Measurements from ENCODE around the gene MARF1. TPM values are rescaled to one million over a fixed set of nuclear protein-coding genes. Genes with fewer than 3 reads are reported as not detected.
"Not testable (repeated sequence)": the region's sequence is repeated elsewhere in the genome, so short reads cannot be mapped to it uniquely, and the experiment has no call there.

Gene MARF1
- total RNA-seq, 2 experiments from 2014 or later: 53.6 to 55.5 TPM

GRCh38 chr16:15556130-15556529 is 86.8 kb downstream of the MARF1 start:
- ChIA-PET CTCF (interaction anchor here (0.6 kb wide), 1 partner anchor 201 kb away, joined by 3 read pairs; no protein-coding TSS in a partner anchor), POLR2A (no interaction called here)

GRCh38 chr16:15553313-15554088 is 89.5 kb downstream of the MARF1 start:
- CTCF ChIA-PET: no interaction called here

GRCh38 chr16:15552507-15552906 is 90.4 kb downstream of the MARF1 start:
- POLR2A ChIA-PET: no interaction called here
- CTCF ChIA-PET: interaction anchor here (0.6 kb wide), 1 partner anchor 94 kb away, joined by 3 read pairs; no protein-coding TSS in a partner anchor

More at GRCh38 chr16:15553313-15554088, 89.5 kb downstream of the MARF1 start:
- POLR2A ChIA-PET: no interaction called here

DNA sequence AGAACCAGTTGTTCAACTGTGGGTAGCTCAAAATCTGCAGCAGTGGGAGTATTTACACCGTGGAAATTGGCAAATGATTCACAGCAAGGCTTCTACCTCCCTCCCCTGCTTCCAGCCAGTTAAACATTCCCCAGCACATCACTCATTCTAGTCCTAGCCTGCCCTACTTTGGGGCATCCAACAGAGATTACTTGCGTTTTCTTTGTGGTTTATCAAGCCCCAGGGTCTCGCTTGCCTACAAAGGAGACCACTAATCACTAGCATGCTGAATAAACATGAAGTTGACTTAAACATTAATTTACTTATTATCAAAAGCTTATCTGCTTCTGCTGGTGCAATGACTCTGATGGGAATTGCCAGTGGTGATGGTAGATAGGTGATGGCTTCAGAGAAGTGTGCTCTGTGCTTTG is 94.5 kb downstream of the MARF1 start:
- ChIA-PET POLR2A (no interaction called here), CTCF (no interaction called here)

GRCh38 chr16:15547768-15548096 is 95.2 kb downstream of the MARF1 start:
- ChIA-PET POLR2A (no interaction called here), CTCF (no interaction called here)

GRCh38 chr16:15547072-15547767 is 95.7 kb downstream of the MARF1 start:
- CTCF ChIA-PET, POLR2A ChIA-PET: not testable (repeated sequence)

- POLR2A ChIA-PET: no interaction called here
- CTCF ChIA-PET: no interaction called here
Observed at GRCh38 chr16:15545544-15545943, 97.4 kb downstream of the MARF1 start.

GRCh38 chr16:15544405-15544804 is 98.5 kb downstream of the MARF1 start:
- ChIA-PET POLR2A (no interaction called here), CTCF (no interaction called here)

Other genes with a start within 250 kb of the MARF1 start
- gene MPV17L, start 247.4 kb downstream of the MARF1 start, total RNA-seq: under 1 TPM; 0.15 to 0.21 TPM
- gene BMERB1, start 208.6 kb downstream of the MARF1 start, total RNA-seq: 10 to 100 TPM; 21.6 to 23.2 TPM
- gene NDE1, start 7.1 kb upstream of the MARF1 start, total RNA-seq: 100 to 1,000 TPM; 110 to 115 TPM
- not detected for gene MYH11, start 213.9 kb upstream of the MARF1 start, total RNA-seq
- 10 to 100 TPM; 38.8 to 40.1 TPM for gene CEP20, start 245.4 kb upstream of the MARF1 start, total RNA-seq